Measurements from ENCODE around the gene RBM39. TPM values are rescaled to one million over a fixed set of nuclear protein-coding genes. Genes with fewer than 3 reads are reported as not detected.

Gene RBM39
- total RNA-seq (2021) = 335 and 347 TPM in 2 replicates
- long read RNA-seq, full-length matches to known transcripts = 532 of 742 reads
- long read RNA-seq, partial matches to known transcripts = 76 of 742 reads
- long read RNA-seq, other reads (novel, unspliced or antisense) = 134 of 742 reads

GRCh38 chr20:35741892-35742740 is at the start of gene RBM39:
TSS of gene RBM39 (minus strand) at chr20:35742260. CDS start at chr20:35740874, 1,386 bp downstream.
- DNase-seq = peak; percentile 100
- Histone ChIP-seq H3K79me1 (ENCODE audit: insufficient read depth, low read depth, low read length, poor library complexity, severe bottlenecking) (peaks cover 4% of the 10 kb centered on the region), H3K18ac (ENCODE audit: insufficient read length, low read depth, low read length) (peak within 1 kb of the TSS; percentile 96), H3K4me1 (ENCODE audit: insufficient read depth, low read length) (no peaks in the 10 kb centered on the region), H3K4me2 (ENCODE audit: insufficient read depth, insufficient read length, low read length) (peak within 1 kb of the TSS; percentile 62), H3K9me3 (ENCODE audit: control insufficient read depth, low read depth, low read length) (no peaks in the 10 kb centered on the region), H4K20me1 (ENCODE audit: control insufficient read depth, insufficient read depth, insufficient read length) (no peaks in the 10 kb centered on the region), H2AFZ (ENCODE audit: low read length) (no peak within 1 kb of the TSS), H3K56ac (ENCODE audit: insufficient read length, low read depth, low read length) (peak within 1 kb of the TSS; percentile 71), H4K5ac (ENCODE audit: insufficient read length, low read depth, low read length) (peak within 1 kb of the TSS; percentile 98), H2BK5ac (ENCODE audit: insufficient read length, low read length) (peak within 1 kb of the TSS; percentile 46), H3K27me3 (ENCODE audit: insufficient read depth, low read length) (no peaks in the 10 kb centered on the region), H3K4ac (ENCODE audit: low read depth, low read length) (peak within 1 kb of the TSS; percentile 100), H3K79me2 (ENCODE audit: insufficient read depth, low read length) (peaks cover 25% of the 10 kb centered on the region), H4K91ac (ENCODE audit: insufficient read length, low read depth, low read length) (peak within 1 kb of the TSS; percentile 100), H3T11ph (ENCODE audit: low read length) (peak within 1 kb of the TSS; percentile 57), H3K23me2 (ENCODE audit: insufficient read length, low read depth, low read length, poor library complexity, severe bottlenecking) (peaks cover 4% of the 10 kb centered on the region), H3K9ac (ENCODE audit: extremely low read depth, insufficient read length, low read length) (peak within 1 kb of the TSS; percentile 96), H3K27ac (ENCODE audit: insufficient read length, low read depth, low read length) (peak within 1 kb of the TSS; percentile 57), H2AK5ac (ENCODE audit: insufficient read length, low read length) (peak within 1 kb of the TSS; percentile 7), H3K14ac (ENCODE audit: insufficient read depth, low read length) (peak within 1 kb of the TSS; percentile 100), H2BK12ac (ENCODE audit: insufficient read length, low read depth, low read length) (peak within 1 kb of the TSS; percentile 42), H2BK120ac (ENCODE audit: low read depth, low read length, poor library complexity, severe bottlenecking) (peak within 1 kb of the TSS; percentile 91), H2BK20ac (ENCODE audit: low read depth, low read length, poor library complexity, severe bottlenecking) (peak within 1 kb of the TSS; percentile 99), H3K23ac (ENCODE audit: insufficient read length, low read depth, low read length) (no peak within 1 kb of the TSS), H2BK15ac (ENCODE audit: low read depth, low read length) (no peak within 1 kb of the TSS), H4K8ac (replicated peaks; ENCODE audit: insufficient read length, low read depth, low read length) (peak within 1 kb of the TSS; percentile 80)
- WGBS (ENCODE audit: extremely low coverage, insufficient read length, low lambda C conversion rate) = no CpG with 5 or more reads among the region's 66 CpGs
- TF ChIP-seq CTCF (conservative IDR thresholded peaks at IDR 0.05) = peak; percentile 49
- H3K27me3 Mint-ChIP-seq (ENCODE audit: low read depth) = no peaks in the 10 kb centered on the region; the same call in 1 of the 2 replicates
- H3K9me3 Mint-ChIP-seq = peaks cover 3 to 6% of the 10 kb centered on the region in 2 experiments; a peak in 4 of 5 replicates
- peaks cover 36 to 48% (median 43%) of the 10 kb centered on the region in 3 experiments for H3K36me3 Mint-ChIP-seq (ENCODE audit: insufficient read depth in 1 of 3, low read depth in 3 of 3)
- H3K4me3 Mint-ChIP-seq = peak within 1 kb of the TSS; percentile 99
- peak within 1 kb of the TSS; percentile 99 to 100 (median 100) for H3K27ac Mint-ChIP-seq
- H3K4me1 Mint-ChIP-seq = peaks cover 25 to 30% of the 10 kb centered on the region in 2 experiments

Measured in H9 (cell line).